Activated B cell treated with CpG ODN at 0.5 μM for 24 hours (primary cell): ENCODE measurements around the gene SLFNL1. TPM values are rescaled to one million over a fixed set of nuclear protein-coding genes. Genes with fewer than 3 reads are reported as not detected.

ENCODE experiments used
- ATAC-seq: fragments of 200-7000 bp; cut with Tn5 transposase; one replicate; pipeline ENCODE4 v1.10.0; 2021; ENCODE audit warnings: low read depth, mild to moderate bottlenecking, moderate library complexity
- CTCF ChIA-PET: fragments of 350-600 bp; sonication (Branson Sonifier 250); formaldehyde crosslinking; loops from one replicate; lab custom pipeline; 2021; ENCODE audit warnings: antibody characterized with exemption; lab: Charles Lee
- POLR2A ChIA-PET: fragments of 350-600 bp; sonication (Branson Sonifier 250); formaldehyde crosslinking; loops from one replicate; lab custom pipeline; 2021; ENCODE audit warnings: antibody characterized with exemption; lab: Charles Lee
- DNase-seq: peaks from one replicate; pipeline ENCODE4 v3.0.0; 2022
- H3K27ac Mint-ChIP-seq: one replicate; pipeline ENCODE4 v1.8.0; 2020; ENCODE audit warnings: mixed read lengths
- H3K27me3 Mint-ChIP-seq: one replicate; pipeline ENCODE4 v1.8.0; 2021; ENCODE audit warnings: mixed read lengths
- H3K36me3 Mint-ChIP-seq: one replicate; pipeline ENCODE4 v1.8.0; 2021; ENCODE audit warnings: low read depth, mixed read lengths
- H3K4me1 Mint-ChIP-seq: one replicate; pipeline ENCODE4 v1.8.0; 2021; ENCODE audit warnings: mixed read lengths
- H3K4me3 Mint-ChIP-seq: one replicate; pipeline ENCODE4 v1.8.0; 2020; ENCODE audit warnings: mild to moderate bottlenecking, mixed read lengths
- H3K9me3 Mint-ChIP-seq: one replicate; pipeline ENCODE4 v1.8.0; 2020; ENCODE audit warnings: mixed read lengths
- CTCF ChIP-seq: fragments of 200-600 bp; IDR thresholded peaks from one replicate; pipeline ENCODE4 v1.8.0; 2022; ENCODE audit warnings: antibody characterized with exemption, mild to moderate bottlenecking
- intact Hi-C: fragments of 100-400 bp; cut with micrococcal nuclease; formaldehyde crosslinking; loops from one replicate; pipeline ENCODE4 v1.15.1; 2024
- total RNA-seq: library from RNA; stranded (reverse); gene quantifications from 2 replicates; pipeline ENCODE4 v1.2.3, GENCODE V29; 2022

Gene SLFNL1
- total RNA-seq, 1 donor from 2014 or later: 0.47 TPM

GRCh38 chr1:41009466-41009865 lies 12.1 kb downstream of the SLFNL1 start:
- Mint-ChIP-seq H3K27ac (no peak overlapping the region), H3K9me3 (no peaks in the 10 kb centered on the region), H3K4me3 (no peak overlapping the region), H3K27me3 (no peaks in the 10 kb centered on the region), H3K36me3 (peaks cover 86% of the 10 kb centered on the region), H3K4me1 (peaks cover 6% of the 10 kb centered on the region)
- no peak for TF ChIP-seq CTCF
- DNase-seq (no peak), ATAC-seq (no peak)
- ChIA-PET CTCF (no interaction called here), POLR2A (no interaction called here)
- intact Hi-C loops: no loop called here

GRCh38 chr1:41006942-41007865 lies 14.3 kb downstream of the SLFNL1 start:
- Mint-ChIP-seq H3K4me1 (peaks cover 15% of the 10 kb centered on the region), H3K27me3 (no peaks in the 10 kb centered on the region), H3K4me3 (no peak overlapping the region), H3K9me3 (no peaks in the 10 kb centered on the region), H3K27ac (no peak overlapping the region), H3K36me3 (peaks cover 96% of the 10 kb centered on the region)
- TF ChIP-seq CTCF: no peak
- intact Hi-C loops: no loop called here
- CTCF ChIA-PET: no interaction called here
- DNase-seq: no peak
- no peak for ATAC-seq
- POLR2A ChIA-PET: no interaction called here

- Mint-ChIP-seq H3K27me3 (no peaks in the 10 kb centered on the region), H3K9me3 (no peaks in the 10 kb centered on the region), H3K4me3 (no peak overlapping the region), H3K27ac (no peak overlapping the region), H3K4me1 (peaks cover 15% of the 10 kb centered on the region), H3K36me3 (peaks cover 96% of the 10 kb centered on the region)
- ChIA-PET CTCF (no interaction called here), POLR2A (no interaction called here)
- no peak for ATAC-seq
- no peak for TF ChIP-seq CTCF
- intact Hi-C loops: no loop called here
- DNase-seq: no peak
These were observed 15.6 kb downstream of the SLFNL1 start for GRCh38 chr1:41005876-41006275.

GRCh38 chr1:41003640-41004220 lies 17.8 kb downstream of the SLFNL1 start:
- ATAC-seq (peak; percentile 95), DNase-seq (peak; percentile 45)
- H3K4me1 Mint-ChIP-seq: peaks cover 15% of the 10 kb centered on the region
- no peaks in the 10 kb centered on the region for H3K9me3 Mint-ChIP-seq
- peaks cover 92% of the 10 kb centered on the region for H3K36me3 Mint-ChIP-seq
- intact Hi-C loops: loop anchor here (1.0 kb wide), 1 partner anchor 24 kb away; the partner anchor contains the start of gene CTPS1
- no peaks in the 10 kb centered on the region for H3K27me3 Mint-ChIP-seq
- POLR2A ChIA-PET: interaction anchor here (1.1 to 1.5 kb wide), 3 partner anchors 24 to 312 kb away, joined by 3 to 16 read pairs (median 3); partner anchors contain the start of gene CTPS1
- no peak for TF ChIP-seq CTCF
- H3K27ac Mint-ChIP-seq: peak overlapping the region; percentile 19
- no peak overlapping the region for H3K4me3 Mint-ChIP-seq
- CTCF ChIA-PET: interaction anchor here (0.8 to 1.4 kb wide), 6 partner anchors 11 to 236 kb away, joined by 3 to 4 read pairs (median 4); no protein-coding TSS in a partner anchor

- no peak for TF ChIP-seq CTCF
- H3K27me3 Mint-ChIP-seq: no peaks in the 10 kb centered on the region
- intact Hi-C loops: loop anchor here (1.0 kb wide), 1 partner anchor 24 kb away; the partner anchor contains the start of gene CTPS1
- no peaks in the 10 kb centered on the region for H3K9me3 Mint-ChIP-seq
- ChIA-PET POLR2A (interaction anchor here (1.1 to 1.5 kb wide), 3 partner anchors 23 to 311 kb away, joined by 3 to 16 read pairs (median 3); partner anchors contain the start of gene CTPS1), CTCF (interaction anchor here (0.6 to 1.4 kb wide), 5 partner anchors 12 to 229 kb away, joined by 3 to 4 read pairs (median 3); no protein-coding TSS in a partner anchor)
- DNase-seq (no peak), ATAC-seq (no peak)
- no peak overlapping the region for H3K4me3 Mint-ChIP-seq
- H3K4me1 Mint-ChIP-seq: peaks cover 15% of the 10 kb centered on the region
- H3K36me3 Mint-ChIP-seq: peaks cover 92% of the 10 kb centered on the region
- H3K27ac Mint-ChIP-seq: no peak overlapping the region
These were observed 18.3 kb downstream of the SLFNL1 start for GRCh38 chr1:41003127-41003639.
